Right lobe of liver (tissue), 6 donors: ENCODE measurements around the gene KCNMA1. TPM values are rescaled to one million over a fixed set of nuclear protein-coding genes. Genes with fewer than 3 reads are reported as not detected.

ENCODE experiments used
- ATAC-seq, 4 donors: fragments of 200-7000 bp; cut with Tn5 transposase; one replicate each; pipeline ENCODE4 v1.9.1; 2020; ENCODE audit warnings: mild to moderate bottlenecking in 4 of 4, moderate library complexity in 4 of 4
- DNase-seq, 3 donors: peaks; one replicate each; pipeline ENCODE4 v3.0.0-alpha.2; 2020
- H3K27ac ChIP-seq, 3 donors: fragments of 200-600 bp; one replicate each; pipeline ENCODE4 v1.8.0; 2022
- H3K27me3 ChIP-seq, 2 donors: fragments of 200-600 bp; one replicate each; pipeline ENCODE4 v1.8.0; 2022
- H3K36me3 ChIP-seq, 4 donors: fragments of 200-600 bp; sonication (generic) in 1 of 4; one replicate each; pipeline versions ENCODE4 v1.5.1 to v1.8.0; 2017 to 2022; ENCODE audit warnings: control low read depth in 1 of 4
- H3K4me1 ChIP-seq, 4 donors: fragments of 200-600 bp; sonication (generic) in 1 of 4; one replicate each; pipeline versions ENCODE4 v1.5.1 to v1.8.0; 2017 to 2022; ENCODE audit warnings: control low read depth in 1 of 4
- H3K4me3 ChIP-seq, 3 donors: fragments of 200-600 bp; one replicate each; pipeline ENCODE4 v1.8.0; 2022
- H3K9me3 ChIP-seq, 4 donors: fragments of 200-600 bp; sonication (generic) in 1 of 4; one replicate each; pipeline versions ENCODE4 v1.5.1 to v1.8.0; 2017 to 2022; ENCODE audit warnings: control low read depth in 1 of 4
- CTCF ChIP-seq, 4 donors: fragments of 200-600 bp in 3 of 4; fragments of 450-650 bp in 1 of 4; IDR thresholded peaks; one replicate each; pipeline versions ENCODE4 v1.5.1 to v1.8.0; 2016 to 2022; ENCODE audit warnings: antibody characterized with exemption in 4 of 4, mild to moderate bottlenecking in 2 of 4
- POLR2A ChIP-seq: fragments of 450-650 bp; IDR thresholded peaks from one replicate; pipeline ENCODE4 v1.6.1; 2017; ENCODE audit warnings: antibody characterized with exemption, mild to moderate bottlenecking
- WGBS: methylation state at CpG from one replicate; pipeline ENCODE4 v1.1.6; 2018; ENCODE audit warnings: low coverage, low lambda C conversion rate; ENCODE audit not compliant: insufficient coverage; ENCODE audit errors: missing lambda C conversion rate; 5-methylcytosine and 5-hydroxymethylcytosine counted together
- intact Hi-C, 2 donors: fragments of 100-400 bp; cut with DNase I; formaldehyde crosslinking; loops; one replicate each; pipeline versions ENCODE4 v1.11.2 to v1.14.1; 2022
- total RNA-seq, 6 experiments: library from RNA; depleted of rRNA in 2 of 6; stranded (reverse); fragments of >200 nt in 2 of 6; fragmentation: NEBNext Ultra II Directional in 3 of 6; extraction: Animal tissue kit (Norgen Biotek cat#: 25700) in 3 of 6; gene quantifications; one replicate each; pipeline versions ENCODE4 v1.1.0 to v1.2.4, GENCODE V29; 2016 to 2023
- donor health status: DM: no; HTN: yes; CAD: no.
- donor health status: DM: no; HTN: no; CAD: no.
- donor health status: DM: no; HTN: no; CAD: no.
- donor health status: DM: no; HTN: yes; CAD: no.
- donor health status: DM: no; HTN: yes; CAD: no.

Gene KCNMA1
- total RNA-seq, 6 experiments from 2014 or later, result 5.7 to 48.0 (median 15.1) TPM

- H3K4me1 ChIP-seq, result no peaks in the 10 kb centered on the region
- intact Hi-C loops, result no loop called here
- H3K36me3 ChIP-seq, result no peaks in the 10 kb centered on the region
- no peak for TF ChIP-seq CTCF (IDR thresholded peaks at IDR 0.05)
- TF ChIP-seq POLR2A, result no peak
- DNase-seq, result no peak
- H3K4me3 ChIP-seq, result no peak overlapping the region
- H3K9me3 ChIP-seq, result no peaks in the 10 kb centered on the region
- ATAC-seq, result no peak
- H3K27ac ChIP-seq, result no peak overlapping the region
- 89% methylated on average over 5 of the region's 6 CpGs for WGBS
- no peaks in the 10 kb centered on the region for H3K27me3 ChIP-seq
Measured at GRCh38 chr10:77091597-77092165, 545.9 kb downstream of the KCNMA1 start.

- intact Hi-C loops, result no loop called here
- H3K36me3 ChIP-seq, result no peaks in the 10 kb centered on the region
- ATAC-seq (no peak), DNase-seq (no peak)
- H3K9me3 ChIP-seq, result no peaks in the 10 kb centered on the region
- TF ChIP-seq POLR2A, result no peak
- TF ChIP-seq CTCF (IDR thresholded peaks at IDR 0.05), result no peak
- H3K27ac ChIP-seq, result no peak overlapping the region
- H3K27me3 ChIP-seq, result no peaks in the 10 kb centered on the region
- H3K4me3 ChIP-seq, result no peak overlapping the region
- no peaks in the 10 kb centered on the region for H3K4me1 ChIP-seq
- 83% methylated on average over 10 of the region's 17 CpGs for whole genome bisulfite sequencing
Measured at GRCh38 chr10:77090381-77091356, 546.9 kb downstream of the KCNMA1 start.

- Histone ChIP-seq H3K27ac (no peak overlapping the region), H3K36me3 (no peaks in the 10 kb centered on the region), H3K27me3 (no peaks in the 10 kb centered on the region), H3K9me3 (no peaks in the 10 kb centered on the region), H3K4me1 (no peaks in the 10 kb centered on the region), H3K4me3 (no peak overlapping the region)
- intact Hi-C loops, result no loop called here
- DNase-seq (no peak), ATAC-seq (no peak)
- whole genome bisulfite sequencing, result 84% methylated on average over 4 of the region's 4 CpGs
- TF ChIP-seq CTCF (IDR thresholded peaks at IDR 0.05) (no peak), POLR2A (no peak)
Measured at GRCh38 chr10:77087366-77087765, 550.2 kb downstream of the KCNMA1 start.

- Histone ChIP-seq H3K4me3 (no peak overlapping the region), H3K36me3 (no peaks in the 10 kb centered on the region), H3K27me3 (no peaks in the 10 kb centered on the region), H3K4me1 (peaks cover 0 to 6% (median 0%) of the 10 kb centered on the region in 4 donors), H3K9me3 (no peaks in the 10 kb centered on the region), H3K27ac (no peak overlapping the region)
- no CpG with 5 or more reads among the region's 1 CpG for WGBS
- intact Hi-C loops, result no loop called here
- TF ChIP-seq POLR2A (no peak), CTCF (IDR thresholded peaks at IDR 0.05) (no peak)
- ATAC-seq (no peak), DNase-seq (no peak)
Measured at GRCh38 chr10:77086081-77086480, 551.5 kb downstream of the KCNMA1 start.
